HG03097 (cell line): Measurements from ENCODE around the gene PTX3.

Experiments used
- ATAC-seq: cut with Tn5 transposase; IDR thresholded peaks from one replicate; pipeline ENCODE4 v1.9.1; 2021; ENCODE audit not compliant: unreplicated experiment, low FRiP score

The PTX3 gene

DNA sequence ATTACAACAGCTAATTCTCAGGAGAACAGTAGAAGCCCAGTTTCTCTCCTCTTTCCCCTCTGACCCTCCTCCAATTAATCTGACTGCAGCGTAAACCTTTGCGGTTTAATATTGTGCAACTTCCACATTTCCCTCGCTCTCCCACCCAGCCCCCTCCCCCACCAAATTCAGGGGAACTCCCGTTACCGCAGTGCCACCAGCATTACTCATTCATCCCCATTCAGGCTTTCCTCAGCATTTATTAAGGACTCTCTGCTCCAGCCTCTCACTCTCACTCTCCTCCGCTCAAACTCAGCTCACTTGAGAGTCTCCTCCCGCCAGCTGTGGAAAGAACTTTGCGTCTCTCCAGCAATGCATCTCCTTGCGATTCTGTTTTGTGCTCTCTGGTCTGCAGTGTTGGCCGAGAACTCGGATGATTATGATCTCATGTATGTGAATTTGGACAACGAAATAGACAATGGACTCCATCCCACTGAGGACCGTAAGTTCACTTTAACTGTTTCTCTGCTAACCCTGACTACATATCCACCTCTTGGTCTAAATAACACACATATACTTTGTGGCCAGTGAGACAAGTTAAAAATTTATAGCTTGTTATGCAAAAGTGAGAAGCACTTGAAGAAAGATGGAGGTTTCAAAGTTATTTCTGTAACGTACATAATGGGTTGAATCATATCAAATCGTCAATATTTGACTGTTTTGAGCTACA lies at the start of gene PTX3:
TSS of gene PTX3 (plus strand) at position 268 of the 709 bp plus-strand sequence. CDS start at position 352, 84 bp downstream.
- ATAC-seq = no peak

DNA sequence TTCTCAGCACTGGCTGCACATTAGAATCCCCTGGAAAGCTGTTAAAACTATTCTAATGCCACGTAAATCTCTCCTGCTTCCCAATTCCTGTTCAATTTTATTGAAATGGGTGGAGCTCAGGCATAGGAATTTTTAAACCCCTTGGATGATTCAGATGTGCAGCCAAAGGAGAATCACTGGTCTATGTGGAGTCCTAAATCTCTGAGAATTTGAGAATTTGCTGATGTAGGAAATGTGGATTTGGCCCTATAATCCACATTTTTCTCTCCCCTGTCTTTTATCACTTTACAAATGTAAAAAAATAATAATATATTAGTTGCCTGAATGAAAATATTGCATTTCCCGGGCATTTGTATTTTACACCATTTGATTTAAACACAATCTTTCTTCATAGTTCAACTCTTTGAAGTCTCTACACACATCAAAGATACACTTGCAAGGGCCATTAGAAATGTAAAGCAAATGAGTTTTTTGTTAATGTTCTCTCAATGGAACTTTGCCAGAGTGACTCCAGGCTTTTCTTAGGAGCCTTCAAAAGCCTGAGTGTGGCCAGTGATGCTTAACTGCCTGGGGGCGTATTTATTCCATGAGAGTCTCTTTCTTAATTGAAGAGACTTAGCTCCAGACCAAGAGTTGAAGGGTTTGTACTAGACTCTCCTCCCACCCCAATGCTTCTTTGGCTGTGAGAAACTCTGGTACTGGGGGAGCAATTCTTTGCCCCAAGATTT lies 48.8 kb upstream of the PTX3 start:
- no peak for ATAC-seq

DNA sequence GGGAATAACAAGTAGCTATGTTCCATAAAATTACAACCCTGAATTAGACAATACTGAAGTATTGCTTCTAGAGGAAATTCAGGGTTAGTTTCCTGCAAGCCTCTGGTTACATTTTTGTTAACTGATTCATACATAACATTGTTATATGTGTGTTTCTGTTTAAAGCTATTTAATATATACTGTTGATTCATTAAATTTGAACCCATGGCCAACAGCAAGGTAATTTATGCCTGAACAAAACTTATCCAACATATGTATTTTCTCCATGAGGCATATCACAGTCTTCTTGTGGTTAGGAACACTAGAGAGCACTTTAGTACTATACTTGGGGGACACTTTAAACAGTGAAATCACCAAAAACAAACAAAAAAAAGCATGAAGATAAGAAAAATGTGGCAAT lies 47.7 kb upstream of the PTX3 start:
- ATAC-seq = no peak

DNA sequence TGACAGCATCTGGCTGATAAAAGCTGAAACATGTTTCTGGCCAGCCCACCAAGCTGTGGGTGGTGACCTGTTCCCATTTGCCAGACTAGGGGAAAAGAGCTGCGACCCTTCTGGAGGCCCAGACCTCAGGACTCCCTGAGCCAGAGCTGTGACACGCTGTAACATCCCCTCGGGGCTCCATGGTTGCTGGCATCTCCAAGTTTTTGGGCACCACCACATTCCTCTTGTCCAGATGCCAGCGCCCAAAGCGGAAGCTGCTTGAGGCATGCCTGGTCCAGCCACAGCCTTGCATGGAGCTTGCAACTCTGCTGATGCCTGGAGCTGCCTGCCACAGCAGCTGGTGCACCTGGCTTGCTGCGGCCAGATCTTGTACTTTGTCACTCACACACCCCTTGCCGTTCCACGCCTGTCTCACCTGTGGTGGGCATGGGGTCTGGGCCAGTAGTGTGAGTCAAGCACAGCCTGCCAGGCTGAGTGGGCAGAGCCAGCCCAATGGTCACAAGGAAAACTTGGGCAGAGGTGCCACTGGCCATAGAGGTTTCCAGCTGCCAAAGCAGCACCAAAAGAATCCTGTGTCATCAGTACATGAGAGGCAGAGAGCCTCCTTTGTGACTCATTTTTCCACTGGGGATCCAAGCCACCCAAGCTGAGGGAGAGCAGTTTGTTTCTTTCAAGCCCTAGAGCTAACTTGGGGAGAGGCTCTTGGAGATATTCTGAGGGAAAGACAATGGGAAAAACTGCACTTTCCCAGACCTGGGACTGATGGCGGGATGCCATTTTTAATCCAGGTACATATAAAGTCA lies 45.7 kb upstream of the PTX3 start:
- ATAC-seq = no peak

DNA sequence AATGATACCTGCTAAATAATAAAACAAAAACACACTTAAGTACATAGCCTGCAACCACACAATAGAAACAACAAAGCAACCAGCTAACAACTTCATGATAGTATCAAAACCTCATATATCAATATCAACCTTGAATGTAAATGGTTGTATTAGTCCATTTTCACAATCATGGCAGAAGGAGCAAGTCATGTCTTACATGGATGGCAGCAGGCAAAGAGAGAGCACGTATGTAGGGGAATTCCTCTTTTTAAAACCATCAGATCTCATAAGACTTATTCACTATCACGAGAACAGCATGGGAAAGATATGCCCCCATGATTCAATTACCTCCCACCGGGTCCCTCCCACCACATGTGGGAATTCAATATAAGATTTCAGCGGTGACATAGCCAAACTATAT lies 44.5 kb upstream of the PTX3 start:
- no peak for ATAC-seq

DNA sequence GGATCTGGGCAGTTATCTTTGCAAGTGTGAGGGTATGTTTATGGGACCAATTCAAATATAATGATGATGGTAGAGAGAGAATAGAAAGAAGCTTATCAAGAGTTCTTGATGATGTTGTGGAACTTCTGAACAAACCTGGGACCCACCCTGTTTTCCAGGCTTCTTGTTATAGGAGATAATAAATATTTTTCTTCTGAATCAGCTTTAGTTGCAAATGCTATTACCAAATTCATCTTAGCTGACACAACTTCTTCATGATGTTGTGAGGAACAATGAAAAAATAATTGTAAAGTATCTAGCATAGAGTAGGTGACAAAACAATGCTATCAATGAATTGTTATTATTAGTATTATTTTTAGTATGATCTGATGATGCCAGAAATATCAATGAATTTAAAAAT lies 43.5 kb upstream of the PTX3 start:
- no peak for ATAC-seq

DNA sequence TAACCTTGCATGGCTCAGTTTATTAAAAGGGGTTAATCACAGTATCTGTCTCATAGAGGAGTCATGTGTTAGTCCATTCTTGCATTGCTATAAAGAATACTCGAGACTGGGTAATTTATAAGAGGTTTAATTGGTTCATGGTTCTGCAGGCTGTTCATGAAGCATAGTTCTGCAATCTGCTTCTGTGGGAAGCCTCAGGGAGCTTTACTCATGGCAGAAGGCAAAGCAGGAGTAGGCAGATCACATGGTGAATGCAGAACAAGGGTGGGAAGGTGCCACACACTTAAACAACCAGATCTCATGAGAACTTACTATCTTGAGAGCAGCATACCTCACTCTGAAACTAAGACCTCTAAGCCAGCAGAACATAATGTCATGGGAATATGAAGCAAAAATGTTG lies 42.2 kb upstream of the PTX3 start:
- ATAC-seq = no peak

DNA sequence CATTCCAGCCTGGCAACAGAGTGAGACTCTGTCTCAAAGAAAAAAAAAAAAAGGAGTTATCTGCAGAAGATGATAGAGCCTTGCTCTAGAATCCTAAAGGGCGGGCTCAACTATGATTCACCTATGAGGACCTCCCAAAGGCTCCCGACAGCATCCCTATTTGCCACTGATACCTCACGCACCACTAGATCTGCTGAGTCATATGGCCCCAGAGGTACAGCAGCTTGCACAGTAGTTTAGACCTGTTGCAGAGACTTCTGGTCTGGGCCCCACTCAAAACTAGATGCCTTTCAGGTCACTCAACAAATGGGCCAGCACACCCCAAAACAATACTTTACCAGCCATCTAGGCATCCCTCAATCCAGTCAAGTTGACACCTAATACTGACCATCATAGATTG lies 38.1 kb upstream of the PTX3 start:
- no peak for ATAC-seq

DNA sequence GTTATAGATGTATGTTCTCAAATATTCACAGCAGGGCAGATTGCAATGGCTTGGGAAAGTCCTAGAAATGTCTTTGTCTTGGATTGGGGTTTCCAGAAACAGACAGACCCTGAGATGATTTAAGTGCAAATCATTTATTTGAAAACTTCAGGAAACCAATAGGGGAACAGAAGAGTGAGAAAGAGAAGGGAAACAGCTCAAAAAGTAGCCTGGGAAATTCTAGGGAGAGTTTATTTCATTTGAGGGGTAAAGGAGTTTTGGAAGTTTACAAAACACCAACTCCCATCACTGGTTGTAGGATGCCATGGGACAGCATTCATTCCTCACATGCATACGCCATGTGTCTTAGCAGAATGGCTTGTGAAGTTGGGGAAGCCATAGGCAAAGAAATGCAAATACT lies 32.3 kb upstream of the PTX3 start:
- ATAC-seq = no peak

DNA sequence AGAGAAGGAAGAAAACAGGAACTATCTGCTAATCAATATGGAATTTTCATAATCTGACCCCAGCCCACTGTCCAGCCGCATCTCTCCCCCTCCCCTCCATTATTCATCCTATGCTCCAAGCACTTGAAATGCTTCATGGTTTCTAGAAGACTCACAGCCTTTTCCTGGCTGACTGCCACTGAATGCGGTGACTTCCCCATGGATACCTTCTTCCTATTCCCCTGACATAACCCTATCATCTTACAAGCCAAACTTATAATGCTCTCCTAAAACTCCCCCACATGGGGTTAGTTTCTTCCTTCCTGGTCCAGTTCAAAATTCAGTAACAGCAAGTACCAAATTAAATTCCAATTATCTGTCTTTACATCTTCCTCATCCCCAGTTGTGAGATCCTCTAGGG lies 31.2 kb upstream of the PTX3 start:
- no peak for ATAC-seq

DNA sequence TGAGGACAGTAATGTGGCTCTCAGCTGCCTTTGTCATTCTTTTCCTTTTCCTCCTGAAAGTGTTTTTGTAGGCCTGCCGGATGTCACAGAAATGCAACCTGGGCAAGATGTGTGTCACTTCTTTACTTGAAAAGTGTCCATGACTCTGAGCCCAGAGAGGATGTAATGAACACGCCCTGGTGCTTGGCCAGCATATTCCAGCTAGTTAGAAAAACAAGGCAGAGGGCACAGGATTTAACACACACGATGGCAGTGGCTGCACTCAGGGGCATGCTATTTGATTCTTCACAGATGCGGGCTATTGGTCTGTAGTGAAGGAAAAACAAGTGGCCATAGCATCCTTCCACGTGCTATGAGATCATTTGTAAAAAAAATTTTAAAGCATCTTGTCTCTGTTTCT lies 30.3 kb upstream of the PTX3 start:
- ATAC-seq = no peak

DNA sequence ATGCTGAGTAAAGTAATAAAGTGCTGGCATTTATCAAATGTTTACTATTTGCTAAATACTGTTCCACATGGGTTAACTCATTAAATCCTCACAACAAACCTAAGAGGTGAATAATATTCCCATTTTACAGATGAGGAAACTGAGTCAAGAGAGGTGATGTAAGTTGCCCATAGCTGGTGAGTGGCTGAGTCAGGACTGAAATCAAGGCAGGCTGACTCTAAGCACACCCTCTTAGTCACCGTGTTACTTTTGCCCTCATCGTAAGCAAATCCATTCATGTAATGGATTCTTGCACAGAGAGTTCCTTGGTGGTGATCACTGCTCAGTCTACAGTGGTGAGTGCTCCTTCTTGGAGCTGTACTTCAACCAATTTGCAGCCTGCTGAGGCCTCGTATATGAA lies 28.9 kb upstream of the PTX3 start:
- no peak for ATAC-seq

DNA sequence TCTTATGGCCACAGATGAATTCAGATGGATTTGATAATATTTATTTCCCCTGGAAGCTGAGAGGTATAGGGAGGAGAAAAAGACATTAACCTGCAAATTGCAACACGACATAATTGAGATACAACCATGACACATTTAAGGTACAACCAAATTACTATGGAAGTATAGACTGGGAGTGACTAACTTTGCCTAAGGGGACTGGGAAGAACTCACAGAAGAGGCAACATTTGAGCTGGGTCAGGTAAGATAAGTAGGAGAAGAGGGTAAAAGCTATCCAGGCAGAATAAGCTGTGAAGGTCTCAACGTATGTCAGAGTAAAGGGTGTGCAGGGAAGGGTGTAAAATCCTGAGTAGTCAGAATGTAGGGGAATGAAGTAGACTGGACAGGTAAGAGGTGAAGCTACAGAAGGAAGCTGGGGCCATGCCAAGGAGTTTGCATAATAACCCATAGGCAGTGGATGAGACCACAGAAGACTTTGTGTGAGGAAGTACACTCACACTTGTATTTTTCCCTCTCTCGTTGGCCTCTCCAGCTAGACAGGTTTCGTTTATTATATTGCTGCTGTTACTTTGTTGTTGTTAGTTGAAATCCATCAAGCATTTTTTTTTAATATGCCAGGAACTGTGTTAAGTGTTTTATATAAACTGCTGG lies 28.0 kb upstream of the PTX3 start:
- ATAC-seq = no peak

DNA sequence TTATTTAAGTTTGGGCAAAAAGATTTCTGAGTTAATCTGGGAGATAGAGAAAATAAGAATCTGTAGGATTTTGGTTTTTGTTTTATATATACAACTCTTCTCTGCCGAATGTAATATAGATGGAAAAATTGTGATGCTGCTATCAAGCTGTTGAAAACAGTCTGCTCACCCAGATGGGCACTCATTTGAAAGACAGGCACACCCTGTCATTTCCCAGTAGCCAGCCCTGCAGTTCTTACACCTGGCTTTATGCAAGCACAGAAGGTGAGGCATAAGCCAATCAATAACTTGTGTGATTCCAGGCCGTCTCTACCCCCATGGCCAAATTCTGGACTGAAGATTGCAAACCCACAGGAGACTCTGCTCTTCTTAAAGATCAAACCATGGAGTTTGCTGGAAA lies 27.1 kb upstream of the PTX3 start:
- ATAC-seq = no peak

DNA sequence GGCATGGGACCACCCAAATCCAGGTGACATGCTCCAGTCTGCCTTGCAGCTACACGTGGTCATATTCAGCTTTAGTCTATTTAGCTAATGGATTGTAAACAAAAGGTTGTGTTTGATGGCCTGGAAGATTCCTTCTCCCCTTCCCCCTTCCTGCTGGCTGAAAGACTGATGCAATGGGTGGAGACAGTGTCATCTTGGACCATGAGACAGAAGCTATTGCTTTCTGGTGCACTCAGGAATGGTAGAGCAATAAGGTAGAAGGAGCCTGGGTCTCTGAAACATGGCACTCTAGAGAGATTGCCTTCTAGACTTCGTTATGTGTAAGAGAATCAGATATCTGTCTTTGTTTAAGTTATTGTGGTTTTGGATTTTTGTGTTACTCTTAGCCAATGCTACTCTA lies 25.7 kb upstream of the PTX3 start:
- no peak for ATAC-seq

DNA sequence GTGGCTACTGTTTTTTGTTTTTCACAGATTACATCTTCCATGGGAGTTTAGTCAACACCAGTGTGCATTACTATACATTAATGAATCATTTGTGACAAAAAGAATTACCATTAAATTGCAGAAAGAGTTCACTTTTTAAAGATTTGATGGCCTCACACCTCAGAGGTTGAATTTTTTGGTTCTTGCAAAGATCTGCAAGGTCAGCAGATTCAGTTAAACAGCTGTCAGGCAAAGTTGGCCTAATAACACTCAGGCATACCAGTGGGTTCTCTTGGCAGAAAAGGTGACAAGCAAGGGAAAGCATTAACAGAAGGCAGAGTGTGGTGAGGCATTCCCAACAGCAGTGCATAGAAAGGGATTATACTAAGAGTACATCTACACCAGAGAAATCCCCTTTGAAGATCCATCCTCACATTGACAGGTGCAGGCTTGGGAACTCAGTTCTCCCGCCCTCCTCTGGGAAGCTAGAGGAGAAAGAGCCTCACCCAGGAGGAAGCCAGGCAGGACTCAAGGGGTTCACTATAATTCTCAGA lies 24.3 kb upstream of the PTX3 start:
- ATAC-seq = no peak

DNA sequence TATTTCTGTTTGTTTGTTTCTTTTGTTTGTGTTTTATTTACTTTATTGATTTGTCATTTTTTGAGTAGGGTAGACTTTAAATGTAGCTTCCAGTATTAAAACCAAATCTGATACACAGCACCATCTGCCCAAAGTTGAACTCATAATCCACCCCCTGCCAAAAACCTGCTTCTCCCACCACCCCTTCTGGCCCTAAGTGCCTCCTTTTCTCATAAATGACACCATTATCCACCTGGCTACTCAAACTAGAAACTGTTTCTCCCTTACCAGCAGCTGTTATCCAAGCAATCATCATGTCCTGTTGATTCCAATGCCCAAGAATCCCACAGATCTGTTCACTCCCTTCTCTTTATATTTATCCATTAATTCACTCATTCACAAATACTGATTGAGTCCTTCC lies 21.8 kb upstream of the PTX3 start:
- no peak for ATAC-seq

DNA sequence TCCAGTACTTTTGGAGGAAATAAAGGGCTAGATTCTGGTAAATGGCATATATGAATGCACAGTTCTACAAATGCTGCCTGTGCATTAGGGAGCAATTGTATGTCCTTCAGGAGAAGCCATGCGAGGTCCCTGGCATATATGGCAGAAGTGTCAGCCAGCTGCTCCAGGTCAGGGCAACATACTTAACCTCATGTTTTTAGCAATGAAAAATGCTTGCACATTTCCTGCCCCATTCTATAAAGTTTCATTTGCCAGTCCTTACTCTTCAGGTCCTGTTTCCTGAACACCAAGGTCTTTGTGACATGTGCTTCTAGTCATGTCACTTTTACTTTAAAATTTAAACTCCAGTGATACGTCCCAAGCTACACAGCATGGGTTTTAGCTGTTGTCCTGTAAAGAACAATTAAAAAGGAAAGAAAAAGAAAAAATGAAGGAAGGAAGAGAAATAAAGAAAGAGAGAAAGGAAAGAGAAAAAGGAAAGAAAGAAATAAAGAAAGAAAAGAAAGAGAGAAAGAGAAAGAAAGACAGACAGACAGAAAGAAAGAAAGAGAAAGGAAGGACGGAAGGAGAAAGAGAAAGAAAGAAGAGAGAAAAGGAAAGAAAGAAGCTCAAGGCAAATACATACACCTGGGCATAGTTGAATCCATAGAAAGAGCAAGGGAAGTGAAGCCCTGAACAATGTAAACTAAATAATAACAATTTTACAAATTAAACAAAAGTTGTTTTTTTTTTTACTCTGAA lies 20.1 kb upstream of the PTX3 start:
- no peak for ATAC-seq

DNA sequence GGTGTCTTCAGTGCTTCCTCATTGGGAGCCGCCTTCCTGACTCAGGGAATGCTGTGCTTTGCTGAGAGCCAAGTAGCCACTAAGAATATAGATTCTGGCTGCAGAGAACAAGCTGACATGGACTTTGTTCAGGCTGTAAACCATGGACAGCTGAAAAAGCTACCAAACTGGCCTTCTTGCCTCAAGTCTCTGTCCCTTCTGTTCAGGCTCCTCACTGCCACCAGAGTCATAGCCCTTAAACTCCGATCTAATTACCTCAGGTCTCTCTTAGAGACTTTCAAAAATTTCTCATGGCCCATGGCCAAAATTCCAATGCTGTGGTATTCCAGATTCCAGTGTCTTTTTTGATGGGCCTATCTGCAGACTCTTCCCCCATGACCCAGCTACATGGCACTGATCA lies 19.4 kb upstream of the PTX3 start:
- ATAC-seq = no peak

DNA sequence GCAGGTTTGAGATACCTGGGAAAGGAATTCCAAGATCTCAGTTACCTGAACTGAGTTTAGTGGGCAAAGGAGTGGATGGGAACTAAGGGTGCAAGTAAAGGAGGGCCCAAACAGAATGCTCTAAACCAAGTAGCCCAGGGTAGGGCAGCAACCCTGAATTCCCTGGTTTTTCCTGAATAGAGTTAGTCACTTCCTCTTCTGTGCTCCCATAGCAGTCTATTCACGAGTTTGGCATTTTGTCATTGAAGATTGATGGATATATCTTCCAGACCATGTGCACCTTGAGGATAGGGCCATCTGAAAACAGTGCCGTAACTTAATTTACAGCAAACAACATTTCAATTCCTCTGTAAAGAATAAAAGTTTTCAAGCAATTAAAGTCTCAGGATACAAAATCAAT lies 18.5 kb upstream of the PTX3 start:
- no peak for ATAC-seq
